DND-41 (cell line): ENCODE data around the gene SOX6.

ENCODE experiments used
- ATAC-seq: fragments of 200-7000 bp; cut with Tn5 transposase; 3 replicates; pipeline ENCODE4 v1.9.1; 2021; ENCODE audit warnings: low read depth; ENCODE audit not compliant: insufficient read depth
- DNase-seq: peaks from one replicate; pipeline ENCODE4 v3.0.0-alpha.2; 2020
- H2AFZ ChIP-seq: 2 replicates; pipeline ENCODE4 v1.6.0; 2012; ENCODE audit warnings: low read depth, low read length
- H3K27ac ChIP-seq: 2 replicates; pipeline ENCODE4 v1.5.1; 2012; ENCODE audit warnings: low read length, inconsistent platforms
- H3K27me3 ChIP-seq: fragments of 200-600 bp; sonication (generic); 2 replicates; pipeline ENCODE4 v1.6.0; 2012; ENCODE audit warnings: low read length, mild to moderate bottlenecking, inconsistent platforms; ENCODE audit not compliant: insufficient read depth, poor library complexity
- H3K36me3 ChIP-seq: 2 replicates; pipeline ENCODE4 v1.5.1; 2012; ENCODE audit warnings: low read length, inconsistent platforms; ENCODE audit not compliant: insufficient read depth
- H3K4me1 ChIP-seq: 2 replicates; pipeline ENCODE4 v1.5.1; 2012; ENCODE audit warnings: mild to moderate bottlenecking, low read length; ENCODE audit not compliant: insufficient read depth
- H3K4me2 ChIP-seq: 2 replicates; pipeline ENCODE4 v1.6.0; 2012; ENCODE audit warnings: mild to moderate bottlenecking, moderate library complexity, low read length, inconsistent platforms; ENCODE audit not compliant: insufficient read depth
- H3K4me3 ChIP-seq, 2 experiments: fragments of 200-600 bp in 1 of 2; shearing (Covaris generic) in 1 of 2; 2 replicates each; pipeline ENCODE4 v1.5.1; 2012 to 2016; ENCODE audit warnings: inconsistent platforms in 2 of 2, low read length in 2 of 2, mild to moderate bottlenecking in 2 of 2, low read depth in 1 of 2, moderate library complexity in 1 of 2
- H3K79me2 ChIP-seq: 2 replicates; pipeline ENCODE4 v1.6.0; 2012; ENCODE audit warnings: low read length, inconsistent platforms; ENCODE audit not compliant: insufficient read depth
- H3K9ac ChIP-seq: 2 replicates; pipeline ENCODE4 v1.6.0; 2012; ENCODE audit warnings: low read depth, mild to moderate bottlenecking, inconsistent platforms, low read length, moderate library complexity
- H3K9me3 ChIP-seq: 2 replicates; pipeline ENCODE4 v1.5.1; 2012; ENCODE audit warnings: low read length, moderate library complexity, mild to moderate bottlenecking, inconsistent platforms; ENCODE audit not compliant: insufficient read depth, severe bottlenecking
- H4K20me1 ChIP-seq: 2 replicates; pipeline ENCODE4 v1.6.0; 2012; ENCODE audit warnings: low read length; ENCODE audit not compliant: insufficient read depth
- CTCF ChIP-seq: IDR thresholded peaks from 2 replicates; pipeline ENCODE4 v1.5.1; 2012; ENCODE audit warnings: borderline replicate concordance, low read length, moderate library complexity, mild to moderate bottlenecking; ENCODE audit not compliant: poor library complexity, severe bottlenecking; ENCODE audit errors: extremely low read depth
- EZH2 ChIP-seq: IDR thresholded peaks from 3 replicates; pipeline ENCODE4 v1.6.1; 2012; ENCODE audit warnings: borderline replicate concordance, low read depth, mild to moderate bottlenecking, moderate library complexity, low read length, inconsistent platforms; ENCODE audit not compliant: severe bottlenecking

The SOX6 gene

DNA sequence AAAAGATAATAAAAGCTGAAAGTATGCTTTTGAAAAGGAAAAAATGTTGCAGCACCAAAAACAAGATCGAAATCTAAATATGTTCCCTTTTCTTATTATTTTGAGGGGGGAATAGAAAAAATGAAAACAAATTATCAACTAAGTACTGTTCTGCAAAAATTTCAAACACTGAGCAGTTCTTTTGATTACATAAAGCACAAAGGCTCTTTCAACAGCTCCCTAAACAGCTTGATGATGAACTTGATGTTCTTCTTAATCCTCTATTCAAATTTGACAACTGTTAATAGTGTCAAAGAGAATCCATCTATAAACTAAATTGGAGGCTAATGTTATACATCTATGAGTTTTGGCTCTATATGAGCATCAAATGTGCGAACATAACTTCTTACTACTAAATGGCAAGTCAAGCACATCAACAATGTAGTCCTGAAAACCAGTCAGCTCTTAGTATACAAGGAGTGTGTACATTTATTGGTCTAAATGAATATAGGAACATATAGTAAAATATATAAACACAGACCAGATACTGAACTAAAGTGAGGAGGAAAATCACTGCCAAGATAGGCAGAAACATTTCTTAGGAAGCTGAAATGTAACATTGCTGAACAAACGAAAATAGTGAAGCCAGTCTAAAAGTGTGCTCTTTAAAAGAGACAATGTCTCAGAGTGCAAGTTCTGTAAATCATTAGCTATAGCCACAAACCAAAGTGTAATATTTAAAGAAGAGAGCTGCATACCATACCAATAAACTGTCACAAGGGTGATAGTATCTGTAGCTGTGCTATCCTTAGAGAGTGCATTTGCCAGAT lies 94.3 kb downstream of the SOX6 start:
- Histone ChIP-seq H3K27ac (no peak overlapping the region), H3K36me3 (no peaks in the 10 kb centered on the region), H4K20me1 (no peaks in the 10 kb centered on the region), H3K4me1 (no peaks in the 10 kb centered on the region), H3K4me2 (no peak overlapping the region), H3K9ac (no peak overlapping the region), H3K79me2 (no peaks in the 10 kb centered on the region), H3K27me3 (no peaks in the 10 kb centered on the region), H2AFZ (no peak overlapping the region), H3K4me3 (no peak overlapping the region), H3K9me3 (no peaks in the 10 kb centered on the region)
- TF ChIP-seq CTCF (no peak), EZH2 (no peak)
- ATAC-seq (no peak), DNase-seq (no peak)

DNA sequence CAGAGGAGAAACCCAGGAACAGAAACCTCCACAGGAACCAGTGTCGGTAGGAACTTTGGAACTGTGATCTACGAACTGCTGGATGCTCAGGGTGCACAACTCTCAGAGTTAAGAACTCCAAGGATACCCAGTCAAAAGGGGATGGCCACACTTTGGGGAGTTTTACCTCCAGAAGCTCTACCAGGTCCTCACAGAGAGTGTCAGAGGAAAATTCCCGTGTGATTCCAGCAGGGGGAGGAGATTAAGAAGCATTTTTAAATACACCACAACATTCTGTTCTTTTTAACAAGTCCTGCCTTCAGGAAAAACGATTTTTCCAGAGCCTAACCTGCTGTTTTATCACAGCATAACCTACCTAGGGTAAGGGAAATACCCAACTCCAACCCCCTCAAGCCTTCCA lies 104.0 kb downstream of the SOX6 start:
- H3K9ac ChIP-seq: no peak overlapping the region
- H3K4me3 ChIP-seq: no peak overlapping the region
- H3K4me1 ChIP-seq: no peaks in the 10 kb centered on the region
- H4K20me1 ChIP-seq: no peaks in the 10 kb centered on the region
- DNase-seq (no peak), ATAC-seq (no peak)
- no peak for TF ChIP-seq CTCF
- TF ChIP-seq EZH2: no peak
- H2AFZ ChIP-seq: no peak overlapping the region
- H3K27ac ChIP-seq: no peak overlapping the region
- H3K79me2 ChIP-seq: no peaks in the 10 kb centered on the region
- no peaks in the 10 kb centered on the region for H3K36me3 ChIP-seq
- H3K27me3 ChIP-seq: no peaks in the 10 kb centered on the region
- H3K9me3 ChIP-seq: no peaks in the 10 kb centered on the region
- H3K4me2 ChIP-seq: no peak overlapping the region

DNA sequence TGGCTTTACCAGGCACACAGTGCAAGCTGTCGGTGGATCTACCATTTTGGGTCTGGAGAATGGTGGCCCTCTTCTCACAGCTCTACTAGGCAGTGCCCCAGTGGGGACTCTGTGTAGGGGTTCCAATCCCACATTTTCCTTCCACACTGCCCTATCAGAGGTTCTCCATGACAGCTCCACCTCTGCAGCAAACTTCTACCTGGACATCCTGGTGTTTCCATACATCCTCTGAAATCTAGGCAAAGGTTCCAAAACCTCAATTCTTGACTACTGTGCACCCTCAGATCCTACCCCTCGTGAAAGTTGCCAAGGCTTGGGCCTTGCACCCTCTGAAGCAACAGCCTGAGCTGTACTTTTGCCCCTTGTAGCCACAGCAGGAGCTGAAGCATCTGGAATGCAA lies 108.1 kb downstream of the SOX6 start:
- H3K27me3 ChIP-seq: no peaks in the 10 kb centered on the region
- H3K9ac ChIP-seq: no peak overlapping the region

More for the DNA sequence above, 108.1 kb downstream of the SOX6 start:
- Histone ChIP-seq H3K4me2 (no peak overlapping the region), H3K9me3 (no peaks in the 10 kb centered on the region), H3K36me3 (no peaks in the 10 kb centered on the region), H3K79me2 (no peaks in the 10 kb centered on the region), H2AFZ (no peak overlapping the region), H3K4me3 (no peak overlapping the region), H3K4me1 (no peaks in the 10 kb centered on the region), H3K27ac (no peak overlapping the region), H4K20me1 (no peaks in the 10 kb centered on the region)
- TF ChIP-seq EZH2 (no peak), CTCF (no peak)
- ATAC-seq: no peak
- DNase-seq: no peak
